Measurements from ENCODE around the gene FGFR3. TPM values are rescaled to one million over a fixed set of nuclear protein-coding genes. Genes with fewer than 3 reads are reported as not detected.

Gene FGFR3
- total and polyA plus RNA-seq, 10 of the 15 experiments (the other 5 are each of a cell fraction or from before 2014, with no cell fraction given): 0.05 to 0.33 (median 0.18) TPM; not detected in 6

GRCh38 chr4:1822568-1823544 lies 29.8 kb downstream of the FGFR3 start:
- no peak overlapping the region for H3K4me2 ChIP-seq (ENCODE audit: control insufficient read depth, insufficient read depth)
- no peaks in the 10 kb centered on the region for H3K4me1 ChIP-seq (ENCODE audit: control insufficient read depth, insufficient read depth, low read length)
- ChIA-PET POLR2A (interaction anchor here (1.4 kb wide), 1 partner anchor 11 kb away, joined by 3 read pairs; no protein-coding TSS in a partner anchor), CTCF (interaction anchor here (1.5 kb wide), 1 partner anchor 77 kb away, joined by 4 read pairs; no protein-coding TSS in a partner anchor), RAD21 (ENCODE audit: unreplicated experiment) (no interaction called here), SMC1A (ENCODE audit: uncharacterized antibody, unreplicated experiment) (no interaction called here)
- DNase-seq (ENCODE audit: low read depth, low spot score) (no peak), ATAC-seq (no peak), FAIRE-seq (no peak)
- in situ Hi-C loops (cut with MboI) (no loop called here), intact Hi-C loops (cut with micrococcal nuclease; ENCODE audit: unreplicated experiment) (no loop called here)
- no peaks in the 10 kb centered on the region for H3K27me3 ChIP-seq (replicated peaks in 1 of 2; ENCODE audit: control insufficient read depth in 2 of 2, insufficient read depth in 2 of 2, low read length in 1 of 2)
- no peak overlapping the region for H3K4me3 ChIP-seq
- H2AFZ ChIP-seq (ENCODE audit: control insufficient read depth, low read depth, low read length): no peak overlapping the region
- BruUV-seq (replicated peaks): no TSS peak
- no peak overlapping the region for H3K9ac ChIP-seq (ENCODE audit: control insufficient read depth, insufficient read depth, low read length)
- H4K20me1 ChIP-seq (ENCODE audit: control insufficient read depth, insufficient read depth): no peaks in the 10 kb centered on the region
- WGBS (ENCODE audit: insufficient coverage, insufficient replicate concordance, low lambda C conversion rate, missing lambda C conversion rate): 90% methylated on average over 30 of the region's 37 CpGs
- peaks cover 19 to 34% of the 10 kb centered on the region in 2 experiments; a peak in 3 of 4 replicates for H3K36me3 ChIP-seq (ENCODE audit: control insufficient read depth in 2 of 2, insufficient read depth in 2 of 2, low read length in 1 of 2)
- no peak for TF ChIP-seq MEF2B (IDR thresholded peaks at IDR 0.05; ENCODE audit: partially characterized antibody, poor library complexity, severe bottlenecking)
- TF ChIP-seq NR2C2 (IDR thresholded peaks at IDR 0.05; ENCODE audit: borderline replicate concordance, control insufficient read depth, insufficient read length, low read depth): no peak
- no peak for TF ChIP-seq MXI1 (IDR thresholded peaks at IDR 0.05; ENCODE audit: low read depth, low read length)
- TF ChIP-seq, protein P1, sequence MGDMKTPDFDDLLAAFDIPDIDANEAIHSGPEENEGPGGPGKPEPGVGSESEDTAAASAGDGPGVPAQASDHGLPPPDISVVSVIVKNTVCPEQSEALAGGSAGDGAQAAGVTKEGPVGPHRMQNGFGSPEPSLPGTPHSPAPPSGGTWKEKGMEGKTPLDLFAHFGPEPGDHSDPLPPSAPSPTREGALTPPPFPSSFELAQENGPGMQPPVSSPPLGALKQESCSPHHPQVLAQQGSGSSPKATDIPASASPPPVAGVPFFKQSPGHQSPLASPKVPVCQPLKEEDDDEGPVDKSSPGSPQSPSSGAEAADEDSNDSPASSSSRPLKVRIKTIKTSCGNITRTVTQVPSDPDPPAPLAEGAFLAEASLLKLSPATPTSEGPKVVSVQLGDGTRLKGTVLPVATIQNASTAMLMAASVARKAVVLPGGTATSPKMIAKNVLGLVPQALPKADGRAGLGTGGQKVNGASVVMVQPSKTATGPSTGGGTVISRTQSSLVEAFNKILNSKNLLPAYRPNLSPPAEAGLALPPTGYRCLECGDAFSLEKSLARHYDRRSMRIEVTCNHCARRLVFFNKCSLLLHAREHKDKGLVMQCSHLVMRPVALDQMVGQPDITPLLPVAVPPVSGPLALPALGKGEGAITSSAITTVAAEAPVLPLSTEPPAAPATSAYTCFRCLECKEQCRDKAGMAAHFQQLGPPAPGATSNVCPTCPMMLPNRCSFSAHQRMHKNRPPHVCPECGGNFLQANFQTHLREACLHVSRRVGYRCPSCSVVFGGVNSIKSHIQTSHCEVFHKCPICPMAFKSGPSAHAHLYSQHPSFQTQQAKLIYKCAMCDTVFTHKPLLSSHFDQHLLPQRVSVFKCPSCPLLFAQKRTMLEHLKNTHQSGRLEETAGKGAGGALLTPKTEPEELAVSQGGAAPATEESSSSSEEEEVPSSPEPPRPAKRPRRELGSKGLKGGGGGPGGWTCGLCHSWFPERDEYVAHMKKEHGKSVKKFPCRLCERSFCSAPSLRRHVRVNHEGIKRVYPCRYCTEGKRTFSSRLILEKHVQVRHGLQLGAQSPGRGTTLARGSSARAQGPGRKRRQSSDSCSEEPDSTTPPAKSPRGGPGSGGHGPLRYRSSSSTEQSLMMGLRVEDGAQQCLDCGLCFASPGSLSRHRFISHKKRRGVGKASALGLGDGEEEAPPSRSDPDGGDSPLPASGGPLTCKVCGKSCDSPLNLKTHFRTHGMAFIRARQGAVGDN (IDR thresholded peaks at IDR 0.05): no peak
- TF ChIP-seq HDAC6 (IDR thresholded peaks at IDR 0.05; ENCODE audit: unreplicated experiment): no peak
- H3K27ac ChIP-seq (ENCODE audit: control insufficient read depth, insufficient read depth): no peak overlapping the region
- H3K9me3 ChIP-seq (replicated peaks; ENCODE audit: control insufficient read depth, insufficient read depth, low read length): no peaks in the 10 kb centered on the region
- H3K79me2 ChIP-seq (ENCODE audit: control insufficient read depth, insufficient read depth, low read length): no peaks in the 10 kb centered on the region
